Thyroid gland (tissue), 4 donors: ENCODE data around the gene MIB1. TPM values are rescaled to one million over a fixed set of nuclear protein-coding genes. Genes with fewer than 3 reads are reported as not detected.
"Not testable (repeated sequence)": the region's sequence is repeated elsewhere in the genome, so short reads cannot be mapped to it uniquely, and the experiment has no call there.

Source experiments
- DNase-seq, 2 donors: peaks; one replicate each; pipeline ENCODE4 v3.0.0-alpha.2; 2019
- H3K27ac ChIP-seq, 3 donors: fragments of 200-600 bp; sonication (generic); 1 replicate in 2 of 3; 2 replicates in 1 of 3; pipeline ENCODE4 v1.5.1; 2016 to 2019; ENCODE audit warnings: mild to moderate bottlenecking in 1 of 3, moderate library complexity in 1 of 3
- H3K27me3 ChIP-seq: fragments of 200-600 bp; sonication (generic); one replicate; pipeline ENCODE4 v1.5.1; 2019
- H3K36me3 ChIP-seq, 2 donors: fragments of 200-600 bp; sonication (generic); one replicate each; pipeline ENCODE4 v1.5.1; 2016 to 2019
- H3K4me1 ChIP-seq, 2 donors: fragments of 200-600 bp; sonication (generic); one replicate each; pipeline ENCODE4 v1.5.1; 2017 to 2019
- H3K4me3 ChIP-seq, 3 donors: fragments of 200-600 bp; sonication (generic); replicated peaks in 1 of 3; 1 replicate in 2 of 3; 2 replicates in 1 of 3; pipeline ENCODE4 v1.5.1; 2016; ENCODE audit warnings: mild to moderate bottlenecking in 1 of 3
- H3K9me3 ChIP-seq: fragments of 200-600 bp; sonication (generic); one replicate; pipeline ENCODE4 v1.5.1; 2017
- CTCF ChIP-seq, 6 experiments: fragments of 200-600 bp in 3 of 6; fragments of 450-650 bp in 3 of 6; sonication (generic) in 3 of 6; IDR thresholded peaks; one replicate each; pipeline ENCODE4 v1.5.1; 2016 to 2019; ENCODE audit warnings: antibody characterized with exemption in 6 of 6, mild to moderate bottlenecking in 2 of 6, inconsistent platforms in 1 of 6, moderate library complexity in 1 of 6
- POLR2A ChIP-seq, 2 donors: fragments of 450-650 bp; IDR thresholded peaks; one replicate each; pipeline ENCODE4 v1.6.1; 2017; ENCODE audit warnings: antibody characterized with exemption in 2 of 2, mild to moderate bottlenecking in 2 of 2, moderate library complexity in 1 of 2
- WGBS, 2 donors: methylation state at CpG; one replicate each; pipeline ENCODE4 v1.1.5; 2017; 5-methylcytosine and 5-hydroxymethylcytosine counted together
- intact Hi-C: fragments of 100-400 bp; cut with DNase I; formaldehyde crosslinking; loops from one replicate; pipeline ENCODE4 v1.15.1; 2023
- total RNA-seq, 4 donors: library from RNA; depleted of rRNA; stranded (reverse); fragments of >200 nt; gene quantifications; one replicate each; pipeline ENCODE4 v1.2.3, GENCODE V29; 2016

Gene MIB1
- total RNA-seq, 4 donors from 2014 or later = 35.8 to 55.6 (median 45.0) TPM

GRCh38 chr18:21703241-21703820 is 37.3 kb upstream of the MIB1 start:
- Histone ChIP-seq H3K36me3 (no peaks in the 10 kb centered on the region), H3K9me3 (no peaks in the 10 kb centered on the region), H3K4me1 (peaks cover 0 to 3% of the 10 kb centered on the region in 2 donors), H3K27me3 (no peaks in the 10 kb centered on the region), H3K4me3 (peak overlapping the region; percentile 48 to 83 (median 63)), H3K27ac (peak overlapping the region in 2 of 3 donors; percentile 94 to 96)
- intact Hi-C loops = loop anchor here (5.0 kb wide), 1 partner anchor 91 kb away; the partner anchor contains the start of gene SNRPD1
- TF ChIP-seq CTCF (IDR thresholded peaks at IDR 0.05) (no peak), POLR2A (IDR thresholded peaks at IDR 0.05) (no peak)
- WGBS, 2 donors = 7 to 14% methylated on average over 17 of the region's 17 CpGs
- DNase-seq = peak; percentile 9 to 19

DNA sequence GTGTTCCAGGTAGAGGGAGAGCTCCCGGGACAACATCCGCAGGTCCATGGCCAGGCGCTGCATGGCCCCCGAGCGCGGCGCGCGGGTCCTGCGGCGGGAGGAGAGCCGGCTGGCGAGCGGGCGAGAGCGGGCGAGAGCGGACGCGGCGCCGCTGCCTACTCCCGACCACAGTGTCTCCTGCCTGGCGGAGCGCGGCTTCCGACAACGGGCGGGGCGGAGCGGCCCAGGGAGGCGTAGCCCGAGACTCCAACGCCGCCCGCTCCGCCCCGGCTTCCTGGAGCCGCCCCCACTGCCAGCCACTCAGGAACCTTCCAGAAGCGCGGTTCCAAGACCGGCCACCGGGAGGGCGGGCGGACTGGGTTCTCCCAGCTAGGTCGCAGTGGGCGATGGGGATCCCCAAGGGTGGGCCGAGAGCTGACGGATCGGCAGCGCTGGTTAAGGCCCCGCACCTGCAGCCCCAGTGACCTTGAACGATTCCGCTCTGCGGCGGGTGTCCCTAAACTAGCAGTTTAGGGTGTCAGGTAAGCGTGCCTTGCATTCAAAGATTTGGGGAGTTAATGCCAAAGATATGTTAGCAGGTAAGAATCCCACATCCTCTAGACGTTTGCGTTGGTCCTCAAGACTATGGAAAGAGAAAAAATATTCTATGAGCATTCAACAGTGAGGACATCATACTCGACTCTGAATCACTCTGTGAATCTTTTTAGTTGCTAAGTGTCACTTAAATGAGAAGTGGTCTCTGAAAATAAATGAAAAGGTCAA is 35.8 kb upstream of the MIB1 start, which contains the start of gene ABHD3:
TSS of gene ABHD3 (minus strand) at position 172 of the 762 bp plus-strand sequence. CDS start at position 63, 109 bp downstream.
- intact Hi-C loops = loop anchor here (5.0 kb wide), 1 partner anchor 92 kb away; the partner anchor contains the start of gene SNRPD1

GRCh38 chr18:21706386-21706865 is 34.2 kb upstream of the MIB1 start:
- WGBS, 2 donors = 97 to 100% methylated on average over 5 to 7 of the region's 28 CpGs
- Histone ChIP-seq H3K4me3 (no peak overlapping the region), H3K27me3 (no peaks in the 10 kb centered on the region), H3K9me3 (no peaks in the 10 kb centered on the region), H3K27ac (no peak overlapping the region), H3K36me3 (no peaks in the 10 kb centered on the region), H3K4me1 (peaks cover 0 to 3% of the 10 kb centered on the region in 2 donors)
- TF ChIP-seq CTCF (IDR thresholded peaks at IDR 0.05) (no peak), POLR2A (IDR thresholded peaks at IDR 0.05) (no peak)
- DNase-seq = no peak
- intact Hi-C loops = no loop called here

More for the DNA sequence above, 35.8 kb upstream of the MIB1 start, which contains the start of gene ABHD3:
- H3K27me3 ChIP-seq = no peaks in the 10 kb centered on the region
- DNase-seq = peak; percentile 96
- H3K4me1 ChIP-seq = peaks cover 0 to 3% of the 10 kb centered on the region in 2 donors
- TF ChIP-seq CTCF (IDR thresholded peaks at IDR 0.05) = peak in 5 of 6 experiments; percentile 14 to 85 (median 69)
- TF ChIP-seq POLR2A (IDR thresholded peaks at IDR 0.05) = peak; percentile 88 to 100
- H3K9me3 ChIP-seq = no peaks in the 10 kb centered on the region
- H3K36me3 ChIP-seq = no peaks in the 10 kb centered on the region
- peak within 1 kb of the TSS; percentile 90 to 96 (median 94) for H3K27ac ChIP-seq
- peak within 1 kb of the TSS; percentile 48 to 83 (median 63) for H3K4me3 ChIP-seq
- 6 to 10% methylated on average over 12 to 14 of the region's 60 CpGs for WGBS, 2 donors

- H3K4me1 ChIP-seq, H3K4me3 ChIP-seq, H3K27me3 ChIP-seq, H3K9me3 ChIP-seq, H3K36me3 ChIP-seq, H3K27ac ChIP-seq, intact Hi-C loops, DNase-seq: not testable (repeated sequence)
- 85 to 90% methylated on average over 7 of the region's 7 CpGs for WGBS, 2 donors
These were observed 33.5 kb upstream of the MIB1 start for GRCh38 chr18:21707130-21707529.

DNA sequence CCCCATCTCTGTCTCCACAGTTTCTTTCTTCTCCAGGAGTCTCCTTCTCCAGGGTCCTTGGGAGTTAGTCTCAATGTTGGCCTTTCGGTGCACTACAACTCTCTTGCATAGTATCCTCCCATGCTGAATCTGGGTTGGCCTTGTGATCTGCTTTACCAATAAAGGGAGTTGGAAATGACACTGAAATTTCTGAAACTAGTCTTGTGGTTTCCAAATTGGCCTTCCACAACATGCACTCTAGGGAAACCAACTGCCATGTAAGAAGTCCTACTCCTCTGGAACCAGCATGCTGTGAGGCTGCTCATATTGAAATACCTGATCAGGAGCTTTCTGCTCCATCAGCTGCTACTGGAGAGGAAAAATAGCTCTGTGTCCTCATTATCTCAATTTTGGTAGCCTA is 26.1 kb upstream of the MIB1 start:
- no peaks in the 10 kb centered on the region for H3K27me3 ChIP-seq
- H3K4me3 ChIP-seq = no peak overlapping the region
- no peaks in the 10 kb centered on the region for H3K36me3 ChIP-seq
- 100% methylated on average over 1 of the region's 1 CpG for WGBS, 2 donors
- H3K4me1 ChIP-seq = no peaks in the 10 kb centered on the region
- no peak for TF ChIP-seq CTCF (IDR thresholded peaks at IDR 0.05)
- TF ChIP-seq POLR2A (IDR thresholded peaks at IDR 0.05) = no peak
- H3K9me3 ChIP-seq = no peaks in the 10 kb centered on the region
- no peak overlapping the region for H3K27ac ChIP-seq
- DNase-seq = no peak
- intact Hi-C loops = no loop called here
